Suppressor macrophage treated with lipopolysaccharide for 4 hours (primary cell): ENCODE data around the gene CAMTA1.

ENCODE experiments used
- DNase-seq: peaks from one replicate; pipeline ENCODE4 v3.0.0-alpha.2; 2020

CAMTA1 gene

GRCh38 chr1:7248549-7249199, 463.4 kb downstream of the CAMTA1 start:
- no peak for DNase-seq

GRCh38 chr1:7249516-7249915, 464.3 kb downstream of the CAMTA1 start:
- no peak for DNase-seq

GRCh38 chr1:7250176-7250575, 464.9 kb downstream of the CAMTA1 start:
- DNase-seq = no peak

DNA sequence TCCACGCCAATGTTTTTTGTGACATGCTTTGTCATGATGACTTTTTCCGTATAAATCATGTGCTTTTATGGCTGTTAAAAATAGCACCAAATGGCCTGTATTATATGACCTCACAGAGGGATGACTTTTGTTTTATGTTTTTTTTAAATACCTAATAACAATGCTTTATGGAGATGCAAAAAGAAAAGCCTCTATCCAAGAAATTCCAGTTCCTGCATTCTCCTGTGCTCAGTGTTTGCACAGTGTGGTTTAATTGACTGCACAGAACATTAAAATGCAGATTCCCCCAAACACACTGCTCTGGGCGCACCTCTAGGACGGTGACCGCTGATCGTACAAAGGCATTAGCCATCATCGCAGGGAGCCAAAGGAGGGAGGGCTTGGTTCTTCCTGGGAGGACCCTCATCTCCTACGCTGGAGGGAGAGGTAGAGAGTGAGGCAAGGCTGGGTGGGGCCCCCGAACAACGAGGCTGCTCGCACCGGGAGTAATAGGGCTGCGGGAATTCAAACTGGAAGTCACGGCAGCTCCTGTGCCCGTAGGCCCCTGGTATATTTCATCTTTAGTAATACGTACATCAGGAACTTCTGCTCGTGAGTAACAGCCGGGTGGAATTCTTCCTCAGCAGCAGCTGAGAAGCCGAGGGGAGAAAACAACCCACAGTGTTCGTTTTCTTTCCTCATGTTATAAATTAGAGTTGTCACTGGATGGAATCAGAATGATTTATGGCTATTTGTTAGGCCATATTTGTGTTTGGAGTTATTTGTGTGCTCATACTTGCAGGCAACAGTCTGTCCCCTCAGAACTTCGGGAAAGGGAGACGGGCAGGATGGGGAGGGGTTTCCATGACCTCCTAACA, 465.6 kb downstream of the CAMTA1 start:
- no peak for DNase-seq

- no peak for DNase-seq
Measured at GRCh38 chr1:7251454-7251800, 466.2 kb downstream of the CAMTA1 start.

GRCh38 chr1:7252411-7253117, 467.3 kb downstream of the CAMTA1 start:
- DNase-seq = no peak

DNA sequence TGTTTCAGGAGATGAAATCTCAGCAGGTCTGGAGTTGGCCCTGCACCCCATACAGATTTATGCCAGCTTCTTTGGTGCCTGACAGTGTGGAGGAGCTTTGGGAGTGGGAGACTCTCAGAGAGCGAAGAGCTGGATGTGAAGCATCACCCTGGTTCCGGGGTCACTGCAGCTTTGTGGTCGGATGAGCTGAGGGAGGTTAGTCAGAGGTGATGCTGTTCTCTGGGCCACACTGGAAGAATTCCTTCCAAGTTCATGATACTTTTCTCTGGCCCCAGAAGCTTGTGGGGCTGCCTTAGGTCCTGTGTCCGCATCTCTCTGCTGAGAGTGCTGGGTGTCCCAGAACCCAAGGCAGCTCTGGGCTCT, 467.8 kb downstream of the CAMTA1 start:
- DNase-seq = no peak

DNA sequence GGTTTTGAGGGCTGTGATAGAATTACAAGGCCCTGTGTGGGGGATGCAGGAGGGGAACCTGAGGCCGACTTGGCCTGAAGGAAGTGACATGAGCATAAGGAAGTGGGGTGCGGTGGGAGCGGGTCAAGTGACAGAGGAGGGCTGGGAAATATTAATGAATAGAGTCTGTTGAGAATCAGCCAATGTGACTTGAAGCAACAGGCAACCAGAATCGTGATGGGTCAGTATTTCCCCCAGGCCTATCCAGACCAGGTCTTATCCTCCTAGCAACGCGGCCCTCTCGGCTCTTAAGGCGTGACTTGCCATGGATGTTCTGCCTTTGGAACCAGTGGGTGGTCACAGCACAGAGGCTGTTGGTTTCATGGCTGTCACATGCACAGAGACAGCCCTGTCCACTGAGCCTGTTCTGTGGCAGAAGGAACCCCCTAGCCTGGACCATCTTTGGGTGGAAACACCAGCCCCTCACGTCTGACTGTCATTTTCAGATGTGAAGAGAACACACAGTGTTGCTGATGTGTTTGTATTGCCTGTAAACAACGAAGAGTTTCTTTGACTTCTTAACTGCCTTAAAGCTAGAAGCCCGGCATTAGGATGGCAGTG, 468.8 kb downstream of the CAMTA1 start:
- no peak for DNase-seq

GRCh38 chr1:7255303-7256058, 470.2 kb downstream of the CAMTA1 start:
- no peak for DNase-seq

DNA sequence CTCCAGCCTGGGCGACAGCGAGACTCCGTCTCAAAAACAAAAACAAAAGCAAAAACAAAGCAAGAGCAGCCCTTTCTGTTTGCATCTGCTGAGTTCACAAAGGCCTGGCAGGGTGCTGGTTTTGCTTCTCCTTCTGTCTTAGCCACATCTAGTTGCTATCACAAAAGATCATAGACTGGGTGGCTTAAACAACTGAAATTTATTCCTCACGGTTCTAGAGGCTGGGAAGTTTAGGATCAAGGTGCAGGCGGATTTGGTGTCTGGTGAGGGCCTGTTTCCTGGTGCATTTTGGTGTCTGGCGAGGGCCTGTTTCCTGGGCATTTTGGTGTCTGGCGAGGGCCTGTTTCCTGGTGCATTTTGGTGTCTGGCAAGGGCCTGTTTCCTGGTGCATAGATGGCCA, 471.3 kb downstream of the CAMTA1 start:
- DNase-seq = no peak

- no peak for DNase-seq
Measured at GRCh38 chr1:7257225-7257624, 472.0 kb downstream of the CAMTA1 start.

- no peak for DNase-seq
Measured at GRCh38 chr1:7258589-7259135, 473.4 kb downstream of the CAMTA1 start.

DNA sequence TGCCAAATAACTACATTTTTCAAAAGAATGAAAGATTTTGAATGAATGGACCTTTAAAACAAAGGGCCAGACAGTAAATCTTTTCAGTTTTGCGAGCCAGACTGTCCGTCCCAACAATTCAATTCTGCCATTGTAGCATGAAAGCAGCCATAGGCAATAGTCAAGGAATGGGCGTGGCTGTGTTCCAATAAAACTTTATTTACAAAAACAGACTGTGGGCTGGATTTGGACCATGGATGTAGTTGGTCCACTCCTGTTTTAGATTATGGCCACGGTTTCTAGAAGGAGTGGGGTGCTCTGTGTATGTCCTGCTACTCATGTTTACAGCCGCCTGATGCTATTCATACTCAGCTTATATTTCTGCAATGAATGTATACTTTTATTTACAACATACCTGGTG, 474.7 kb downstream of the CAMTA1 start:
- no peak for DNase-seq

- DNase-seq = no peak
Measured at GRCh38 chr1:7261490-7261889, 476.2 kb downstream of the CAMTA1 start.

DNA sequence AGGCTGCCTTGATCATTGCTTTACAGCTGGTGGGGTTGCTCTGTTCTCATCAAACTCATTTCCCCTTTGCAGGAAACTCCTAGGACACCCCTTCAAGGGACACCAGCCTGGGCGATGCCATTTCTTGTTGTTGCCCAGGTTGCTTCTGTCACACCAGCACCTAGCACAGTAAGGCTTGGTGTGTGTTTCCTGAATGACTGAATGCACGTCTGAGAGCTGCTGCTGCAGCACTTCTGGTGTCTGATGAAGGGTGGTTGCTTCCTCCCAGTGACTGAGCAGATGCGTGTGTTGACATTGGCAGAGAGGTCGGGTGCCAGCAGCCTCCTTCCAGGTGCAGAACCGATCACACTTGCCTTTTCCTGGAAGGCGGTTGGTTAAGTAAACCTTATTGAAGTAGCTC, 477.4 kb downstream of the CAMTA1 start:
- no peak for DNase-seq

GRCh38 chr1:7263021-7263960, 478.0 kb downstream of the CAMTA1 start:
- DNase-seq = no peak

- no peak for DNase-seq
Measured at GRCh38 chr1:7264101-7264500, 478.8 kb downstream of the CAMTA1 start.

DNA sequence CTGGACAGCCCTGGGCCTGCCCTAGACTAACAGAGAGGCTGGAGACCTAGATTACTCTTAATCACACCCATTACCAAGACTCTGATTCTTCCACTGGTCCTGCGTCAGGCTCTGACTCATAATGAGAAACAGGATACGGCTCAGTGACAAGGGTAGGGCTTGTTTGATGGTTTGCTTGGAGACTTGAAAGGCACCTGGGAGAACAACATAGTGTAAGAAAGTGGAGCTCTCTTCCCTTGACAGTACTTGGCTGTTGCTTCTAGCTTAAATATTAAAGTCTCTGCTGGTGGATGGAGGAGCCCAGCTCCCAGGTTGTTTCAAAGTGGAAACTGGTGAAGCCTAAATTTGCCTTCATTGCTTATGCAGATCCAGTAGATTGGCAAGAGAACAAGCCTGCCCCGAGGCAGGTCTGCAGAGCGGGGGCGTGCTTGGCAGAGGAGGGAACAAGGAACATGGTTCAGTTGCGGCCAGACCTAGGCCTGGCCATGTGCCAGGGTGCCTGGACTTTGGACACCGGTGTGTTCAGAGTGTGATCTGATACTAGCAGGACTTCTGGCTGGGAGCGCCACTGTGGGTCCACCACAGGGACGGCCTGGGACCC, 480.6 kb downstream of the CAMTA1 start:
- DNase-seq = no peak

DNA sequence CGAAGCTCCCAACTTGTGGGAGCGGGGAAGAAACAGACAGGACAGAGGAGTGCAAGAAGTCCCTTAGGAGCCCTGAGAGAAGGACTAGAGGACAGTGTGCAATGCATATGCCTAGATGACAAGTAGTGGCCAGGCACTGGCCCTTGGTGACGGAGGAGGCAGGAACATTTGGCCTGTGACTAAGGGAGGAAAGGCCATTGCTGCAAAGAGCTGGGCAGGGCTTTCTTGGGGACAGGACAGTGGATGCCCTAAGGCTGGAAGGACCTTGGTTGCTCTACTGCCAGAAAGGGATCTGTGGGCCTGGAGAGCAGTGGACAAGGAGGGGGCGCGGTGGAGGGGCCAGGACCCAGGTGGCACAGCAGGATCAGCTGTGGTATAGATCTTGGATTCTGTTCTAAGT, 481.3 kb downstream of the CAMTA1 start:
- DNase-seq = no peak

GRCh38 chr1:7267493-7267892, 482.2 kb downstream of the CAMTA1 start:
- DNase-seq = no peak

- no peak for DNase-seq
Measured at GRCh38 chr1:7268983-7269382, 483.7 kb downstream of the CAMTA1 start.
